ENCODE data around the gene PITX3.
A peak's percentile ranks its signal among the peaks of the same experiment; 100 is the strongest.

The PITX3 gene
- total RNA-seq = 0 reads per million in 4 experiments

- DNase-seq = peak; percentile 80
Measured at GRCh38 chr10:102241444-102242117, at the start of gene PITX3. Gene PITX3, minus strand, starts transcription at chr10:102241512. Its CDS starts 9,432 bp downstream, at chr10:102232080.

GRCh38 chr10:102289840-102290239 is 48.5 kb upstream of the PITX3 start:
- DNase-seq = no peak

- DNase-seq = no peak
Measured at GRCh38 chr10:102289356-102289755, 48.0 kb upstream of the PITX3 start.

- no peak for DNase-seq
Measured at GRCh38 chr10:102287991-102288390, 46.7 kb upstream of the PITX3 start.

GRCh38 chr10:102287538-102287937 is 46.2 kb upstream of the PITX3 start:
- no peak for DNase-seq

GRCh38 chr10:102286216-102286615 is 44.9 kb upstream of the PITX3 start:
- no peak for DNase-seq

GRCh38 chr10:102285133-102285532 is 43.8 kb upstream of the PITX3 start:
- DNase-seq = no peak

- no peak for DNase-seq
Measured at GRCh38 chr10:102284531-102284930, 43.2 kb upstream of the PITX3 start.

GRCh38 chr10:102283890-102284289 is 42.6 kb upstream of the PITX3 start:
- DNase-seq = no peak

GRCh38 chr10:102283488-102283887 is 42.2 kb upstream of the PITX3 start:
- no peak for DNase-seq

- no peak for DNase-seq
Measured at GRCh38 chr10:102281102-102281487, 39.8 kb upstream of the PITX3 start.

GRCh38 chr10:102280397-102281101 is 39.2 kb upstream of the PITX3 start:
- DNase-seq = no peak

- DNase-seq = no peak
Measured at GRCh38 chr10:102279104-102279503, 37.8 kb upstream of the PITX3 start.

- no peak for DNase-seq
Measured at GRCh38 chr10:102275343-102275742, 34.0 kb upstream of the PITX3 start.

GRCh38 chr10:102274062-102274461 is 32.8 kb upstream of the PITX3 start:
- no peak for DNase-seq

GRCh38 chr10:102269017-102269416 is 27.7 kb upstream of the PITX3 start:
- DNase-seq = no peak

- DNase-seq = no peak
Measured at GRCh38 chr10:102268375-102268888, 27.1 kb upstream of the PITX3 start.

- DNase-seq = no peak
Measured at GRCh38 chr10:102267748-102268147, 26.4 kb upstream of the PITX3 start.

GRCh38 chr10:102266670-102267069 is 25.4 kb upstream of the PITX3 start:
- no peak for DNase-seq

GRCh38 chr10:102264371-102264770 is 23.1 kb upstream of the PITX3 start:
- no peak for DNase-seq

GRCh38 chr10:102262744-102263370 is 21.5 kb upstream of the PITX3 start:
- DNase-seq = no peak

GRCh38 chr10:102261842-102262241 is 20.5 kb upstream of the PITX3 start:
- no peak for DNase-seq

GRCh38 chr10:102261196-102261595 is 19.9 kb upstream of the PITX3 start:
- no peak for DNase-seq

- no peak for DNase-seq
Measured at GRCh38 chr10:102255404-102255803, 14.1 kb upstream of the PITX3 start.
